ENCODE results near the gene EFNA1.
A peak's percentile ranks its signal among the peaks of the same experiment; 100 is the strongest.
"Not testable (repeated sequence)": the region's sequence is repeated elsewhere in the genome, so short reads cannot be mapped to it uniquely, and the experiment has no call there.

EFNA1 gene

GRCh38 chr1:155167166-155168104 lies 39.8 kb downstream of the EFNA1 start:
- H3K4me3 ChIP-seq (ENCODE audit: low read depth, low read length) = no peak overlapping the region
- peak; percentile 87 for DNase-seq (ENCODE audit: low read depth)
- peak; percentile 93 for TF ChIP-seq CTCF (conservative IDR thresholded peaks at IDR 0.05; ENCODE audit: low read depth, low read length)

GRCh38 chr1:155168105-155168445 lies 40.4 kb downstream of the EFNA1 start:
- H3K4me3 ChIP-seq (ENCODE audit: low read depth, low read length); DNase-seq (ENCODE audit: low read depth): not testable (repeated sequence)

- no peak for DNase-seq (ENCODE audit: low read depth)
Observed at GRCh38 chr1:155168456-155169210, 41.0 kb downstream of the EFNA1 start.

GRCh38 chr1:155169541-155169940 lies 41.9 kb downstream of the EFNA1 start:
- no peak overlapping the region for H3K4me3 ChIP-seq (ENCODE audit: low read depth, low read length)
- TF ChIP-seq CTCF (conservative IDR thresholded peaks at IDR 0.05; ENCODE audit: low read depth, low read length) = no peak
- no peak for DNase-seq (ENCODE audit: low read depth)

More at GRCh38 chr1:155168456-155169210, 41.0 kb downstream of the EFNA1 start:
- TF ChIP-seq CTCF (conservative IDR thresholded peaks at IDR 0.05; ENCODE audit: low read depth, low read length) = no peak
- H3K4me3 ChIP-seq (ENCODE audit: low read depth, low read length) = no peak overlapping the region

- no peak overlapping the region for H3K4me3 ChIP-seq (ENCODE audit: low read depth, low read length)
- no peak for TF ChIP-seq CTCF (conservative IDR thresholded peaks at IDR 0.05; ENCODE audit: low read depth, low read length)
- DNase-seq (ENCODE audit: low read depth) = no peak
Observed at GRCh38 chr1:155170101-155170785, 42.6 kb downstream of the EFNA1 start.

- no peak for DNase-seq (ENCODE audit: low read depth)
- no peak for TF ChIP-seq CTCF (conservative IDR thresholded peaks at IDR 0.05; ENCODE audit: low read depth, low read length)
- no peak overlapping the region for H3K4me3 ChIP-seq (ENCODE audit: low read depth, low read length)
Observed at GRCh38 chr1:155170806-155171205, 43.1 kb downstream of the EFNA1 start.
